Loucy (cell line): Measurements from ENCODE around the gene ADGRG1.

Experiments used
- H2AFZ ChIP-seq: fragments of 200-600 bp; sonication (generic); 2 replicates; pipeline ENCODE4 v1.6.0; 2016; ENCODE audit warnings: antibody characterized with exemption, mild to moderate bottlenecking, low read length, moderate library complexity
- H3F3A ChIP-seq: fragments of 200-600 bp; 2 replicates; pipeline ENCODE4 v1.6.0; 2016; ENCODE audit warnings: antibody characterized with exemption, low read depth, mild to moderate bottlenecking
- H3K27me3 ChIP-seq: fragments of 200-600 bp; sonication (generic); 2 replicates; pipeline ENCODE4 v1.6.1; 2014; ENCODE audit warnings: low read length, mild to moderate bottlenecking; ENCODE audit not compliant: insufficient read depth, poor library complexity, severe bottlenecking
- H3K36me3 ChIP-seq: fragments of 200-600 bp; sonication (generic); 2 replicates; pipeline ENCODE4 v1.6.1; 2016; ENCODE audit warnings: low read length; ENCODE audit not compliant: insufficient read depth
- H3K4me1 ChIP-seq: fragments of 200-600 bp; sonication (generic); 2 replicates; pipeline ENCODE4 v1.5.1; 2014; ENCODE audit warnings: low read length, mild to moderate bottlenecking; ENCODE audit not compliant: insufficient read depth, poor library complexity, severe bottlenecking
- H3K4me2 ChIP-seq: fragments of 200-600 bp; sonication (generic); 2 replicates; pipeline ENCODE4 v1.6.0; 2014; ENCODE audit warnings: antibody characterized with exemption, low read length, low read depth, mild to moderate bottlenecking; ENCODE audit not compliant: poor library complexity, severe bottlenecking
- H3K4me3 ChIP-seq: fragments of 200-600 bp; sonication (generic); 2 replicates; pipeline ENCODE4 v1.5.1; 2014; ENCODE audit warnings: low read length, mild to moderate bottlenecking, mixed read lengths; ENCODE audit not compliant: poor library complexity, severe bottlenecking
- H3K79me2 ChIP-seq: fragments of 200-600 bp; sonication (generic); 2 replicates; pipeline ENCODE4 v1.6.1; 2014; ENCODE audit warnings: low read length; ENCODE audit not compliant: insufficient read depth
- H3K9ac ChIP-seq: fragments of 200-600 bp; sonication (generic); 2 replicates; pipeline ENCODE4 v1.6.0; 2014; ENCODE audit warnings: mild to moderate bottlenecking, low read depth, low read length, moderate library complexity; ENCODE audit not compliant: poor library complexity, severe bottlenecking
- H3K9me2 ChIP-seq: fragments of 200-600 bp; sonication (generic); replicated peaks from 2 replicates; pipeline ENCODE4 v1.6.1; 2016; ENCODE audit warnings: low read depth, low read length, mixed read lengths
- H3K9me3 ChIP-seq: fragments of 200-600 bp; sonication (generic); 2 replicates; pipeline ENCODE4 v1.6.1; 2014; ENCODE audit warnings: mild to moderate bottlenecking, antibody characterized with exemption, low read length, low read depth; ENCODE audit not compliant: insufficient read depth
- H4K20me1 ChIP-seq: fragments of 200-600 bp; sonication (generic); 2 replicates; pipeline ENCODE4 v1.6.0; 2014; ENCODE audit warnings: antibody characterized with exemption, low read length, mild to moderate bottlenecking; ENCODE audit not compliant: insufficient read depth, poor library complexity, severe bottlenecking
- CTCF ChIP-seq: fragments of 200-600 bp; sonication (generic); conservative IDR thresholded peaks from 2 replicates; pipeline ENCODE4 v1.5.1; 2014; ENCODE audit warnings: mild to moderate bottlenecking, antibody characterized with exemption, low read length
- EZH2phosphoT487 ChIP-seq: fragments of 200-600 bp; IDR thresholded peaks from 2 replicates; pipeline ENCODE4 v1.6.1; 2018; ENCODE audit warnings: antibody characterized with exemption, mild to moderate bottlenecking, moderate library complexity, borderline replicate concordance

Gene ADGRG1

DNA sequence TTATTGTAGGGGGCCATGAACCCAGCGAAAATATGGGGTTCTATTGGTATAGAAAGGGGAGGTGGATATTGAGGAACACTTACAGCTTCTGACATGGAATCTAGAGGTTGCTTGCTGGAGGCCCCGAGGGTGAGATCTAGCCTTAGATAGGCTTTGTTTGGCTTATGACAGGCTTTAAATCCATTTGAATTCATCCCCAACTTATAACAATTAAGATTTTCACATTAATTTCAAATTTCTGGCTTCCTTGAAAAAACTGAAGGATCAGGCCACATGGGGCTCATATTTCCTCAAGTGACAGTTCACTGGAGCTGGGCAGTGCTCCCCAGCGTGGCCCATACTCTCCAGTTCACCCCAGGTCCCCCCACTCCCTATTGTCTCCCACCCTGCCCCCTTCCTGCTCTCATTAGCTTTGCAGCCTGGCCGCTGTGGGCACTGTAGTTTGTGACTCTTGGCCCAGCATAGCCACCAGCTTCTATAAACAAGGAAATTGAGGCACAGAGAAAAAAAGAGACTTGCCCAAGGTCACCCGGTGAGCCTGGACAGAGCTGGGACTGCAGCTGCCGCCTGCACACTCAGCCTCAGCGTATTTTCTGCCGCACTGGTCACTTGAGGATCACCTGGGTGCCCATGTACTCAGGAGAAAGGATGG lies 19.8 kb upstream of the ADGRG1 start:
- H2AFZ ChIP-seq, result peak overlapping the region; percentile 38
- H3K9me2 ChIP-seq, result no peaks in the 10 kb centered on the region
- H3K79me2 ChIP-seq, result no peaks in the 10 kb centered on the region
- no peaks in the 10 kb centered on the region for H3K27me3 ChIP-seq
- no peaks in the 10 kb centered on the region for H3K36me3 ChIP-seq
- peak overlapping the region; percentile 30 for H3K9ac ChIP-seq
- H3K9me3 ChIP-seq, result no peaks in the 10 kb centered on the region
- peaks cover 52% of the 10 kb centered on the region for H3K4me1 ChIP-seq
- H3K4me2 ChIP-seq, result no peak overlapping the region
- no peaks in the 10 kb centered on the region for H3F3A ChIP-seq
- no peaks in the 10 kb centered on the region for H4K20me1 ChIP-seq
- TF ChIP-seq CTCF, result no peak
- TF ChIP-seq EZH2phosphoT487, result no peak
- no peak overlapping the region for H3K4me3 ChIP-seq

- Histone ChIP-seq H3F3A (no peaks in the 10 kb centered on the region), H3K27me3 (no peaks in the 10 kb centered on the region), H3K9me3 (no peaks in the 10 kb centered on the region), H3K9me2 (no peaks in the 10 kb centered on the region), H3K4me1 (peaks cover 56% of the 10 kb centered on the region), H3K36me3 (no peaks in the 10 kb centered on the region), H3K4me2 (no peak overlapping the region), H3K4me3 (no peak overlapping the region), H4K20me1 (no peaks in the 10 kb centered on the region), H3K9ac (no peak overlapping the region), H2AFZ (no peak overlapping the region; the same call in 1 of the 2 replicates), H3K79me2 (no peaks in the 10 kb centered on the region)
- TF ChIP-seq CTCF, result peak; percentile 27; the same call in 1 of the 2 replicates
- TF ChIP-seq EZH2phosphoT487, result no peak
Measured at GRCh38 chr16:57609541-57610401, 18.7 kb upstream of the ADGRG1 start.

GRCh38 chr16:57610611-57611010 lies 17.8 kb upstream of the ADGRG1 start:
- H4K20me1 ChIP-seq, result no peaks in the 10 kb centered on the region
- no peak overlapping the region for H3K9ac ChIP-seq
- H3K4me3 ChIP-seq, result no peak overlapping the region
- H3F3A ChIP-seq, result no peaks in the 10 kb centered on the region
- no peaks in the 10 kb centered on the region for H3K36me3 ChIP-seq
- H3K4me1 ChIP-seq, result peaks cover 48% of the 10 kb centered on the region
- no peak overlapping the region for H2AFZ ChIP-seq
- H3K79me2 ChIP-seq, result no peaks in the 10 kb centered on the region
- H3K9me3 ChIP-seq, result no peaks in the 10 kb centered on the region
- TF ChIP-seq CTCF, result no peak
- no peak for TF ChIP-seq EZH2phosphoT487
- H3K27me3 ChIP-seq, result no peaks in the 10 kb centered on the region
- no peak overlapping the region for H3K4me2 ChIP-seq
- no peaks in the 10 kb centered on the region for H3K9me2 ChIP-seq
